PFSK-1 (cell line): Measurements from ENCODE around the gene ZCCHC14.

Experiments used
- FOXP2 ChIP-seq: optimal IDR thresholded peaks from 2 replicates; pipeline ENCODE3; 2011; ENCODE audit warnings: borderline replicate concordance, control low read depth, inconsistent platforms; ENCODE audit not compliant: insufficient read depth; ENCODE audit errors: extremely low read length, extremely low read depth
- POLR2AphosphoS5 ChIP-seq: IDR thresholded peaks from 2 replicates; pipeline ENCODE4 v1.6.1; 2012; ENCODE audit warnings: low read depth, mild to moderate bottlenecking, control low read depth, low read length, moderate library complexity
- SIN3A ChIP-seq: IDR thresholded peaks from 2 replicates; pipeline ENCODE4 v1.6.1; 2012; ENCODE audit warnings: mild to moderate bottlenecking, low read length, moderate library complexity, borderline replicate concordance; ENCODE audit not compliant: insufficient read depth
- TAF1 ChIP-seq: IDR thresholded peaks from 2 replicates; pipeline ENCODE4 v1.6.1; 2012; ENCODE audit warnings: low read length, control low read depth, borderline replicate concordance; ENCODE audit not compliant: insufficient read depth
- TF ChIP-seq, protein P1 (sequence below), 2 experiments: IDR thresholded peaks; 2 replicates each; pipeline versions ENCODE4 v1.6.1 to v1.8.0; 2011 to 2012; ENCODE audit warnings: low read depth in 2 of 2, low read length in 2 of 2, control low read depth in 1 of 2, inconsistent platforms in 1 of 2, mild to moderate bottlenecking in 1 of 2, moderate library complexity in 1 of 2; ENCODE audit not compliant: insufficient read depth in 1 of 2

The ZCCHC14 gene

GRCh38 chr16:87501117-87501516 lies 8.3 kb upstream of the ZCCHC14 start:
- TF ChIP-seq, protein P1, sequence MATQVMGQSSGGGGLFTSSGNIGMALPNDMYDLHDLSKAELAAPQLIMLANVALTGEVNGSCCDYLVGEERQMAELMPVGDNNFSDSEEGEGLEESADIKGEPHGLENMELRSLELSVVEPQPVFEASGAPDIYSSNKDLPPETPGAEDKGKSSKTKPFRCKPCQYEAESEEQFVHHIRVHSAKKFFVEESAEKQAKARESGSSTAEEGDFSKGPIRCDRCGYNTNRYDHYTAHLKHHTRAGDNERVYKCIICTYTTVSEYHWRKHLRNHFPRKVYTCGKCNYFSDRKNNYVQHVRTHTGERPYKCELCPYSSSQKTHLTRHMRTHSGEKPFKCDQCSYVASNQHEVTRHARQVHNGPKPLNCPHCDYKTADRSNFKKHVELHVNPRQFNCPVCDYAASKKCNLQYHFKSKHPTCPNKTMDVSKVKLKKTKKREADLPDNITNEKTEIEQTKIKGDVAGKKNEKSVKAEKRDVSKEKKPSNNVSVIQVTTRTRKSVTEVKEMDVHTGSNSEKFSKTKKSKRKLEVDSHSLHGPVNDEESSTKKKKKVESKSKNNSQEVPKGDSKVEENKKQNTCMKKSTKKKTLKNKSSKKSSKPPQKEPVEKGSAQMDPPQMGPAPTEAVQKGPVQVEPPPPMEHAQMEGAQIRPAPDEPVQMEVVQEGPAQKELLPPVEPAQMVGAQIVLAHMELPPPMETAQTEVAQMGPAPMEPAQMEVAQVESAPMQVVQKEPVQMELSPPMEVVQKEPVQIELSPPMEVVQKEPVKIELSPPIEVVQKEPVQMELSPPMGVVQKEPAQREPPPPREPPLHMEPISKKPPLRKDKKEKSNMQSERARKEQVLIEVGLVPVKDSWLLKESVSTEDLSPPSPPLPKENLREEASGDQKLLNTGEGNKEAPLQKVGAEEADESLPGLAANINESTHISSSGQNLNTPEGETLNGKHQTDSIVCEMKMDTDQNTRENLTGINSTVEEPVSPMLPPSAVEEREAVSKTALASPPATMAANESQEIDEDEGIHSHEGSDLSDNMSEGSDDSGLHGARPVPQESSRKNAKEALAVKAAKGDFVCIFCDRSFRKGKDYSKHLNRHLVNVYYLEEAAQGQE (IDR thresholded peaks at IDR 0.05; ENCODE audit: insufficient read depth in 1 of 2, low read depth in 2 of 2, low read length in 2 of 2): no peak
- TF ChIP-seq SIN3A: no peak
- no peak for TF ChIP-seq TAF1
- TF ChIP-seq FOXP2: no peak
- TF ChIP-seq POLR2AphosphoS5: no peak

DNA sequence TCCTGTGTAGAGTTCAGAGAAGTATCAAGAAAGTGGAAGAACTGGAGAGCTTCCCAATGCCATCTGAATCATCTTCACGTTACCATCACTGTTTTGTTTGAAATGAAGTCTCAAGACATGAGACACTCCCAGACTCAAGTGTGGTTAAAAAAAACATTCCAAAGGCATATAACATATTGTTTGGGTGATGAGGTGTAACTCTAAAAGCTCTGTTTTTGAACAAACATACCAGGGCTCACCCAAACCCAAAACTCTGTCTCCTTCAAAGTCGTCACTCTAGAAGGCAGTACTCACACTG lies 6.3 kb upstream of the ZCCHC14 start:
- TF ChIP-seq FOXP2: no peak
- no peak for TF ChIP-seq TAF1
- TF ChIP-seq SIN3A: no peak
- TF ChIP-seq POLR2AphosphoS5: no peak
- TF ChIP-seq, protein P1 (IDR thresholded peaks at IDR 0.05; ENCODE audit: insufficient read depth in 1 of 2, low read depth in 2 of 2, low read length in 2 of 2): no peak

DNA sequence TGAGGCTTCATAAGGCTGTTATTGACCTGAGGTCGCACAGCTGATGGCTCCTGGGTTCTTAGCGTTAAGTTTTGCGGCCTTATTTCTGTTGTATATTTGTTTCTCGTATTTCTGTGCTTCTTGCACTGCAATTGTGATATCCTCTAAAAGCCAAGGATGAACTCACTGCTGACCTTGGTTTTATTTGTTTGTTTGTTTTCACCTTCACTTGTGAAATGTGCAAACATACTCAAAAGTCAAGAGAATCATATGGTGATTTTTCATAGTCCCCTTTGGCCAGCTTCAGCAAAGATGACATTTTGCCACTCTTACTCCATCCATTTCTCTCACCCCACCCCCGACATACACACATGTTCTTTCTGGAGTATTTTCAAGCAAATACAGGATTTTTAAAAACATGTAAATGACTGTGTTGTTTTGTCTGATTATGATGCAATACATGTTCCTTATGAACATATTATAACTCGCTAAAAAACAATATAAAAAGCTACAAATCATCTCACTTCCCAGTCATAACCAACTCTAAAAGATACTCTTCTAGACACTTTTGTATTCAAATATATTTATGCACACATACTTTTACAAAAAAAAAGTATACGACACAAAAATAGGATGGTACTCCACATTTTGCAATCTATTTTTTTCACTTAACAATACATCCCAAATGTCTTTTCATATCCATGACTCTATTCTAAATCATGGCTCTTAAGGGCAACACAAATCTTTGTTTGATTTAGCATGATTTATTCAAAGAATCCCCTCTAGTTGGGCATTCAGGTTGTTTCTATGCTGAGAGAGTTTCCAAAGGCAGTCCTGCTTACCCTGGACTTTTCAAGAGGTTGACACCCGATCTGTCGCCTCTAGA lies 5.7 kb upstream of the ZCCHC14 start:
- TF ChIP-seq TAF1: no peak
- TF ChIP-seq POLR2AphosphoS5: no peak
- TF ChIP-seq, protein P1 (IDR thresholded peaks at IDR 0.05; ENCODE audit: insufficient read depth in 1 of 2, low read depth in 2 of 2, low read length in 2 of 2): no peak
- no peak for TF ChIP-seq SIN3A
- TF ChIP-seq FOXP2: no peak

GRCh38 chr16:87496447-87496801 lies 3.6 kb upstream of the ZCCHC14 start:
- TF ChIP-seq, protein P1 (IDR thresholded peaks at IDR 0.05; ENCODE audit: insufficient read depth in 1 of 2, low read depth in 2 of 2, low read length in 2 of 2): no peak
- TF ChIP-seq FOXP2: no peak
- no peak for TF ChIP-seq TAF1
